HUES64 (cell line): ENCODE results near the gene ZSWIM4.
"Not testable (repeated sequence)": the region's sequence is repeated elsewhere in the genome, so short reads cannot be mapped to it uniquely, and the experiment has no call there.

Experiments
- H3K27ac ChIP-seq: 2 replicates; pipeline ENCODE4 v1.7.0; 2013; ENCODE audit warnings: low read depth, low read length, inconsistent platforms
- H3K27me3 ChIP-seq: 2 replicates; pipeline ENCODE4 v1.6.1; 2013; ENCODE audit warnings: mild to moderate bottlenecking, low read length; ENCODE audit not compliant: insufficient read depth
- H3K36me3 ChIP-seq: 2 replicates; pipeline ENCODE4 v1.6.1; 2013; ENCODE audit warnings: mild to moderate bottlenecking, low read length; ENCODE audit not compliant: insufficient read depth
- H3K4me1 ChIP-seq: 2 replicates; pipeline ENCODE4 v1.6.1; 2013; ENCODE audit warnings: mild to moderate bottlenecking, low read length, moderate library complexity; ENCODE audit not compliant: insufficient read depth
- H3K4me3 ChIP-seq: 2 replicates; pipeline ENCODE4 v1.5.1; 2013; ENCODE audit warnings: mild to moderate bottlenecking, low read length, moderate library complexity
- H3K9ac ChIP-seq: 2 replicates; pipeline ENCODE4 v1.6.1; 2013; ENCODE audit warnings: mild to moderate bottlenecking, low read depth, low read length
- H3K9me3 ChIP-seq: 2 replicates; pipeline ENCODE4 v1.6.1; 2013; ENCODE audit warnings: low read depth, low read length; ENCODE audit not compliant: insufficient read depth
- WGBS: fragments of 150-250, 120-280 bp; methylation state at CpG from one replicate; pipeline ENCODE4 v1.1.7; 2013; ENCODE audit warnings: missing lambda C conversion rate; 5-methylcytosine and 5-hydroxymethylcytosine counted together

Gene ZSWIM4

DNA sequence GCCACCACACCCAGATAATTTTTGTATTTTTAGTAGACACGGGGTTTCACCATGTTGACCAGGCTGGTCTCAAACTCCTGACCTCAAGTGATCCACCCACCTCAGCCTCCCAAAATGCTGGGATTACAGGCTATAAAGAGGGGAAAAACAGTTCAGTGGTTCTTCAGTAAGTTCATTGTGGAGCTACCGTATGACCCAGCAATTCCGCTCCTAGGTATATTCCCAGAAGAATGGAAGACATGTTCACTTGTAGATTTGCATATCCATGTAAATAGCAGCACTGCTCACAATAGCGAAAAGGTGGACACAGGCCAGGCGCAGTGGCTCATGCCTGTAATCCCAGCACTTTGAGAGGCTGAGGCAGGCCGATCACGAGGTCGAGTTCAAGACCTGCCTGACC lies 15.4 kb upstream of the ZSWIM4 start:
- 90% methylated on average over 8 of the region's 8 CpGs for WGBS

DNA sequence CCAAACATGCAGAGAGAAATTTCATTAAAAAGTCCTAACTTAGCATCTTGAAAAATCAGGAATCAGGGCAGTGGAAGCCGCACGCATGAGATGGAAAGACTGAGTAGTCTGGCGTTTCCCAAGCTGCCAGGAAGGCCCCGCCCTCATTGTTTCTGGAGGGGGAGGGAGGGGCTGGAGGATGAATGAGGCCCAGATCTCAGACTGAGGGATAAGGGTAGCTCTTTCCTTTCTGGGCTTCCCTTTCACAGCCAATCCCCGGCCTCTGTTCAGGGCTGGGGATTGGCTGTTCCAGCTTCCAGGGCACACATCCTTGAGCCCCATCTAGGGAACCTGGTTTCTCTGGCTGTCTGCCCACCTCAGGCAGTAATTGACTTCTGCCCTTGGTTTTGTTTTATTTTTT lies 13.7 kb upstream of the ZSWIM4 start:
- Histone ChIP-seq H3K9ac (no peak overlapping the region), H3K27me3 (no peaks in the 10 kb centered on the region), H3K9me3 (no peaks in the 10 kb centered on the region), H3K4me3 (no peak overlapping the region; the same call in 1 of the 2 replicates), H3K36me3 (peaks cover 30% of the 10 kb centered on the region), H3K4me1 (no peaks in the 10 kb centered on the region), H3K27ac (no peak overlapping the region)
- WGBS, result 13% methylated on average over 5 of the region's 5 CpGs

More for the DNA sequence above, 15.4 kb upstream of the ZSWIM4 start:
- H3K27me3 ChIP-seq, H3K9me3 ChIP-seq, H3K4me3 ChIP-seq, H3K27ac ChIP-seq, H3K4me1 ChIP-seq, H3K9ac ChIP-seq: not testable (repeated sequence)
- H3K36me3 ChIP-seq, result peaks cover 34% of the 10 kb centered on the region

- no peaks in the 10 kb centered on the region for H3K4me1 ChIP-seq
- WGBS, result 95% methylated on average over 8 of the region's 8 CpGs
Observed at GRCh38 chr19:13782537-13782936, 12.7 kb upstream of the ZSWIM4 start.

GRCh38 chr19:13783565-13784500 lies 11.4 kb upstream of the ZSWIM4 start:
- Histone ChIP-seq H3K9me3 (no peaks in the 10 kb centered on the region), H3K27me3 (no peaks in the 10 kb centered on the region), H3K4me1 (no peaks in the 10 kb centered on the region), H3K9ac (no peak overlapping the region), H3K36me3 (peaks cover 9% of the 10 kb centered on the region), H3K27ac (no peak overlapping the region), H3K4me3 (no peak overlapping the region)
- 92% methylated on average over 17 of the region's 18 CpGs for WGBS

More at GRCh38 chr19:13782537-13782936, 12.7 kb upstream of the ZSWIM4 start:
- no peaks in the 10 kb centered on the region for H3K9me3 ChIP-seq
- no peak overlapping the region for H3K4me3 ChIP-seq
- peaks cover 22% of the 10 kb centered on the region for H3K36me3 ChIP-seq
- H3K9ac ChIP-seq, result no peak overlapping the region
- H3K27me3 ChIP-seq, result no peaks in the 10 kb centered on the region
- no peak overlapping the region for H3K27ac ChIP-seq

DNA sequence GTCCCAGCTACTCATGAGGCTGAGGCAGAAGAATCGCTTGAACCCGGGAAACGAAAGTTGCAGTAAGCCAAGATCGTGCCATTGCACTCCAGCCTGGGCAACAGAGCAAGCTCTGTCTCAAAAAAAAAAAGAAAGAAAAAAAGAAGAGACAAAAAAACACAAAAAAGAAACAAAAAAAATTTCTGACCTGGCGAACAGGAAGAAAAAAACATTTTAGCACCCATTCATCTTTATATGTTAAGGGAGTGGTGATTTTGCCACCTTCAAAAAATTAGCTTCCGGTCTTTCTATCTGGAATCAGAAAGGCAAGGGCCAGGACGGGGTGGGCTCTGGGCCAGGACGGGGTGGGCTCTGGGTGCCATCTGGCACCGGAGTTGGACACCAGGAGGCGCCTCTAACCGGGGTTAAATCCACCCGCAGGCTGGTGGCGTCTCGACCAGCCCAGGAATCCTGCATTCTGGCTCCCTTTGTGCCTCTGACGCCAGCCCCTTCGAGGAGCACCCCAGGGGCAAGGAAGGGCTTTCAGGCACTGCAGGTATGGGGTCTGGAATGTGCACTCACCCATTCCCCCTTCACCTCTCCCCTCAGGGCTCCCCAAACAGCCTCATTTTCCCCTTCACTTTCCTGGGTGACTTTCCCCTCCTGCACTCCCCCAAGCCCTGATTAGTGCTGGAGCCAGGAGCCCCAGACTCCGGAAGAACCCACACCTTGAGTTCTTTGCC lies 10.4 kb upstream of the ZSWIM4 start:
- H3K36me3 ChIP-seq, result no peaks in the 10 kb centered on the region
- peak overlapping the region; percentile 20; the same call in 1 of the 2 replicates for H3K9ac ChIP-seq
- no peaks in the 10 kb centered on the region for H3K27me3 ChIP-seq
- H3K27ac ChIP-seq, result peak overlapping the region; percentile 47; the same call in 1 of the 2 replicates
- H3K4me3 ChIP-seq, result no peak overlapping the region
- H3K4me1 ChIP-seq, result no peaks in the 10 kb centered on the region
- WGBS, result 35% methylated on average over 16 of the region's 17 CpGs
- no peaks in the 10 kb centered on the region for H3K9me3 ChIP-seq

DNA sequence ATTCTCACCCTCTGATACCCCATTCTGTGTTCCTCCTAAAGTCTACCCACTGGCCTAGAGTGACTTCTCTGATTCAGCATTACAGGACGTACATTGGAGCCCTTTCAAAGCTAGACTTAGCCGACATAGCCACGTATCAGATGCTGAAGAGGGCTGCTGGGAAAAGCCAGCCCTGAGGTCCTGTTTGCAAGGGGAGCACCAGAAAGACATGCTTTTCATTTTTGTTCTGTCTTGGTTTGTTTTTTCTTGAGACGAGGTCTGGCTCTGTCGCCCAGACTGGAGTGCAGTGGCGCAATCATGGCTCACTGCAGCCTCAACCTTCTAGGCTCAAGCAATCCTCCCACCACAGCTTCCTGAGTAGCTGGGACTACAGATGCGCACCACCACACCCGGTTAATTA lies 6.3 kb upstream of the ZSWIM4 start:
- H3K27ac ChIP-seq, result no peak overlapping the region

GRCh38 chr19:13790354-13790753 lies 4.9 kb upstream of the ZSWIM4 start:
- Histone ChIP-seq H3K9me3 (no peaks in the 10 kb centered on the region), H3K36me3 (no peaks in the 10 kb centered on the region), H3K27ac (no peak overlapping the region), H3K4me3 (no peak overlapping the region), H3K9ac (no peak overlapping the region), H3K4me1 (no peaks in the 10 kb centered on the region), H3K27me3 (no peaks in the 10 kb centered on the region)
- 92% methylated on average over 8 of the region's 8 CpGs for WGBS

More for the DNA sequence above, 6.3 kb upstream of the ZSWIM4 start:
- no peak overlapping the region for H3K4me3 ChIP-seq
- no peak overlapping the region for H3K9ac ChIP-seq
- WGBS, result 87% methylated on average over 8 of the region's 8 CpGs
- H3K36me3 ChIP-seq, result no peaks in the 10 kb centered on the region
- H3K4me1 ChIP-seq, result no peaks in the 10 kb centered on the region
- no peaks in the 10 kb centered on the region for H3K9me3 ChIP-seq
- no peaks in the 10 kb centered on the region for H3K27me3 ChIP-seq

- H3K4me1 ChIP-seq, H3K27ac ChIP-seq: not testable (repeated sequence)
- 93% methylated on average over 9 of the region's 9 CpGs for WGBS
Observed at GRCh38 chr19:13793317-13793716, 1.9 kb upstream of the ZSWIM4 start.

DNA sequence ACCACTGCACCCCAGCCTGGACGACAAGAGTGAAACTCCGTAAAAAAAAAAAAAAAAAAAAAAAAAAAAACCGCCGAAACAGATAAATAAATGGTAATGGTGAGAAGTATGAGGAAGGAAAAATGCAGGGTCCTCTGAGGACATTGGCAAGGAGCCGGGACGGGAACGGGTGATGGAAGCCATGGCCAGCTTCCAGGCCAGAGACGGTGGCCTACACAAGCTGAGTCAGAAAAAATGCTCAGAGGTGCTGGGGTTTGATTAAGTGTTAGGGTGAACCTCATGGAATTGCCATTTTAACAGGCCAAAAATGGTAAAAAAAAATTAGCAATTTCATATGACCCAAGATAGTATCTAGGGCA lies 866 bp upstream of the ZSWIM4 start:
- no peaks in the 10 kb centered on the region for H3K27me3 ChIP-seq
- H3K9ac ChIP-seq, result peak overlapping the region; percentile 51
- peaks cover 4% of the 10 kb centered on the region; the same call in 1 of the 2 replicates for H3K36me3 ChIP-seq
- H3K4me1 ChIP-seq, result 0 out of 2 replicates have a peak, but pooled peaks cover 6% of the 10 kb centered on the region
- H3K9me3 ChIP-seq, result no peaks in the 10 kb centered on the region
- H3K27ac ChIP-seq, result peak overlapping the region; percentile 56; the same call in 1 of the 2 replicates
- peak overlapping the region; percentile 51 for H3K4me3 ChIP-seq
- WGBS, result 65% methylated on average over 6 of the region's 8 CpGs

More at GRCh38 chr19:13793317-13793716, 1.9 kb upstream of the ZSWIM4 start:
- H3K27me3 ChIP-seq, H3K36me3 ChIP-seq, H3K9me3 ChIP-seq, H3K9ac ChIP-seq, H3K4me3 ChIP-seq: not testable (repeated sequence)

DNA sequence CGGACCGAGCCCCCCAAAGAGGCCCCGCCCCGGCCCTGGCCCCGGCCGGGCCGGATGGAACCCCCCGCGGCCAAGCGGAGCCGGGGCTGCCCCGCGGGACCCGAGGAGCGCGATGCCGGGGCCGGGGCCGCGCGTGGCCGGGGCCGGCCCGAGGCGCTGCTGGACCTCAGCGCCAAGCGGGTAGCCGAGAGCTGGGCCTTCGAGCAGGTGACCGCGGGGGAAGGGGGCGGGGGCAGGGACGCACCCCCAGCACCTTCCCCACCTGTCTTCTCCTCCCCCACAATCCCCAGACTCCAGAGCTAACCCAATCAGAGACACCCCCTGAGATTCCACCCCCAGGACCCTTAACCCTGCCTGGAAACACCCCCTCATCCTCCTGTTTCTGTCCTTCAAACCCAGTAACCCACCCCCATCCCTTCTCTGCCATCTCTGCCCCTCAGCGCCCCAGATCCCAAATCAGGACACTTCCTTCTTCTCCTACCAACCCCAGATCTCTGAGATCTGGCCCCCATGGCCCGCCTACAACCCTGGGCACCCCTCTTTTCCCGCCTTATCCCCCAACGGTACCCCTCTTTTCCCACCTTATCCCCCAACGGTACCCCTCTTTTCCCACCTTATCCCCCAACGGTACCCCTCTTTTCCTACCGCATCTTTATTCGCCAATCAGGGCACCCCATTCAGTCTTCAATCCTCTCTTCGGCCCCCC lies 505 bp downstream of the ZSWIM4 start:
- H3K4me1 ChIP-seq, result 0 out of 2 replicates have a peak, but pooled peaks cover 6% of the 10 kb centered on the region
- peak overlapping the region; percentile 70 for H3K9ac ChIP-seq
- 3% methylated on average over 42 of the region's 42 CpGs for WGBS
- H3K4me3 ChIP-seq, result peak overlapping the region; percentile 77
- no peaks in the 10 kb centered on the region for H3K9me3 ChIP-seq
- no peaks in the 10 kb centered on the region for H3K27me3 ChIP-seq
- peak overlapping the region; percentile 83; the same call in 1 of the 2 replicates for H3K27ac ChIP-seq
- H3K36me3 ChIP-seq, result peaks cover 11% of the 10 kb centered on the region
